Activated CD4-positive, CD25-positive, alpha-beta regulatory T cell treated with anti-CD3 and anti-CD28 coated beads, Interleukin-2, amount 50 U/mL, for 72 hours (primary cell): ENCODE results near the gene ACOX1.

Experiments used
- DNase-seq: peaks from one replicate; pipeline ENCODE4 v3.0.0; 2021

Gene ACOX1

GRCh38 chr17:76008208-76008607 lies 29.2 kb upstream of the ACOX1 start:
- no peak for DNase-seq

GRCh38 chr17:76007850-76008165 lies 28.8 kb upstream of the ACOX1 start:
- no peak for DNase-seq

- no peak for DNase-seq
These were observed 28.3 kb upstream of the ACOX1 start for GRCh38 chr17:76007131-76007849.

GRCh38 chr17:76005263-76006149 lies 26.5 kb upstream of the ACOX1 start:
- DNase-seq: peak; percentile 86

- no peak for DNase-seq
These were observed 25.8 kb upstream of the ACOX1 start for GRCh38 chr17:76004750-76005262.

- no peak for DNase-seq
These were observed 24.9 kb upstream of the ACOX1 start for GRCh38 chr17:76003915-76004314.

GRCh38 chr17:76002100-76002499 lies 23.1 kb upstream of the ACOX1 start:
- DNase-seq: no peak

- DNase-seq: no peak
These were observed 22.0 kb upstream of the ACOX1 start, which contains the start of gene CDK3 for GRCh38 chr17:76000755-76001521. Gene CDK3, plus strand, starts transcription at chr17:76000855. Its CDS starts 571 bp downstream, at chr17:76001426.

- DNase-seq: peak; percentile 74
These were observed 21.2 kb upstream of the ACOX1 start for GRCh38 chr17:76000016-76000754.

- no peak for DNase-seq
These were observed 19.4 kb upstream of the ACOX1 start for GRCh38 chr17:75998327-75998795.

- DNase-seq: no peak
These were observed 18.0 kb upstream of the ACOX1 start for GRCh38 chr17:75996665-75997590.

GRCh38 chr17:75995385-75995925 lies 16.5 kb upstream of the ACOX1 start:
- no peak for DNase-seq

- DNase-seq: no peak
These were observed 15.9 kb upstream of the ACOX1 start for GRCh38 chr17:75994802-75995370.

- no peak for DNase-seq
These were observed 12.4 kb upstream of the ACOX1 start for GRCh38 chr17:75991396-75991795.

- no peak for DNase-seq
These were observed 8.1 kb upstream of the ACOX1 start for GRCh38 chr17:75987041-75987440.

GRCh38 chr17:75985986-75986385 lies 7.0 kb upstream of the ACOX1 start:
- no peak for DNase-seq

- DNase-seq: no peak
These were observed 4.7 kb upstream of the ACOX1 start for GRCh38 chr17:75983501-75984181.

GRCh38 chr17:75981019-75981615 lies 2.2 kb upstream of the ACOX1 start:
- no peak for DNase-seq
